LNCAP (cell line): ENCODE results near the gene ZBTB16.

Experiments
- TF ChIP-seq, protein P1 (sequence below): fragments of 450-650 bp; IDR thresholded peaks from 2 replicates; pipeline ENCODE4 v1.5.1; 2017; ENCODE audit warnings: mild to moderate bottlenecking

ZBTB16 gene

GRCh38 chr11:114284021-114284420 lies 224.5 kb downstream of the ZBTB16 start:
- TF ChIP-seq, protein P1, sequence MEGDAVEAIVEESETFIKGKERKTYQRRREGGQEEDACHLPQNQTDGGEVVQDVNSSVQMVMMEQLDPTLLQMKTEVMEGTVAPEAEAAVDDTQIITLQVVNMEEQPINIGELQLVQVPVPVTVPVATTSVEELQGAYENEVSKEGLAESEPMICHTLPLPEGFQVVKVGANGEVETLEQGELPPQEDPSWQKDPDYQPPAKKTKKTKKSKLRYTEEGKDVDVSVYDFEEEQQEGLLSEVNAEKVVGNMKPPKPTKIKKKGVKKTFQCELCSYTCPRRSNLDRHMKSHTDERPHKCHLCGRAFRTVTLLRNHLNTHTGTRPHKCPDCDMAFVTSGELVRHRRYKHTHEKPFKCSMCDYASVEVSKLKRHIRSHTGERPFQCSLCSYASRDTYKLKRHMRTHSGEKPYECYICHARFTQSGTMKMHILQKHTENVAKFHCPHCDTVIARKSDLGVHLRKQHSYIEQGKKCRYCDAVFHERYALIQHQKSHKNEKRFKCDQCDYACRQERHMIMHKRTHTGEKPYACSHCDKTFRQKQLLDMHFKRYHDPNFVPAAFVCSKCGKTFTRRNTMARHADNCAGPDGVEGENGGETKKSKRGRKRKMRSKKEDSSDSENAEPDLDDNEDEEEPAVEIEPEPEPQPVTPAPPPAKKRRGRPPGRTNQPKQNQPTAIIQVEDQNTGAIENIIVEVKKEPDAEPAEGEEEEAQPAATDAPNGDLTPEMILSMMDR, result no peak

GRCh38 chr11:114284914-114285313 lies 225.4 kb downstream of the ZBTB16 start:
- TF ChIP-seq, protein P1, result no peak

GRCh38 chr11:114285599-114285998 lies 226.1 kb downstream of the ZBTB16 start:
- TF ChIP-seq, protein P1, result no peak

DNA sequence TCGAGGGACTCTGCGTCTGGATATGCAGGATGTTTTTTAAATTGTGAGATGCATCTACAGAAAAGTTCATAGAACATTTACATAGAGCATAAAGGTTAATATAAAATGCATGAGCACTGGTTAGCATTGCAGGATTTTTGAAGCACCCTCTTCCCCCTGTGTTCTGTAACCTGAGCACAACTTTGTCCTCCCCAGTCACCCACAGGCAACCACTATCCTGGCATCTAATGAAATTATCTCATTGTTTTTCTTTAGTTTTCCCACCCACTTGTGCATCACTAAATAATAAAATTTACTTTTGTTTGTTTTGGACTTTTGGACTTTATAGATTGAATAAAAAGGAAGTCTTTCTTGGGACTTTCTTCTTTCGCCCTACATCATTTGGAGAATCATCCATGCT lies 226.7 kb downstream of the ZBTB16 start:
- TF ChIP-seq, protein P1, result no peak

GRCh38 chr11:114287154-114287553 lies 227.6 kb downstream of the ZBTB16 start:
- TF ChIP-seq, protein P1, result no peak

- TF ChIP-seq, protein P1, result no peak
These were observed 228.6 kb downstream of the ZBTB16 start for GRCh38 chr11:114288136-114288535.

DNA sequence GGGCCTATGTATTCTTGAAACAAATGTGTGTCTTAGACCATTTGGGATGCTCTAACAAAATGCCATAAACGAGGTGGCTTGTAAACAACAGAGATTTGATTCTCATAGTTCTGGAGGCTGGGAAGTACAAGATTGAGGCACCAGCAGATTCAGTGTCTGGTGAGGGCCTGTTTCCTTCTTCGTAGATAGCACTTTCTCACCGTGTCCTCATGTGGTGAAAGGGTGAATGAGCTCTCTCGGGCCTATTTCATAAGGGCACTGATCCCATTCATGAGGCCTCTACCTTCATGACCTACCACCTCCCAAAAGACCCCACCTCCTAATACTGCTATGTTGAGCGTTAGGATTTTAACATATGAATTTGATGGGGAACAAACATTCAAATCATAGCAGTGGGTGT lies 230.3 kb downstream of the ZBTB16 start:
- TF ChIP-seq, protein P1, result no peak

- TF ChIP-seq, protein P1, result no peak
These were observed 231.2 kb downstream of the ZBTB16 start for GRCh38 chr11:114290503-114291235.
